HepG2 (cell line): ENCODE results near the gene CHID1. TPM values are rescaled to one million over a fixed set of nuclear protein-coding genes. Genes with fewer than 3 reads are reported as not detected.

Experiments used
- ELF1 ChIP-seq: sonication (generic); formaldehyde crosslinking; IDR thresholded peaks from 2 replicates; pipeline ENCODE4 v1.4.0; 2020; ENCODE audit warnings: missing genetic modification reagents
- ETV5 ChIP-seq: IDR thresholded peaks from 2 replicates; pipeline ENCODE4 v1.6.1; 2018; ENCODE audit warnings: missing biosample characterization, missing genetic modification reagents, inconsistent platforms, borderline replicate concordance
- GABPA ChIP-seq, 2 experiments: IDR thresholded peaks; 2 replicates each; pipeline ENCODE4 v1.6.1; 2011 to 2016; ENCODE audit warnings: low read depth in 2 of 2, low read length in 1 of 2, missing biosample characterization in 1 of 2, missing genetic modification characterization in 1 of 2
- HDAC1 ChIP-seq: sonication (generic); formaldehyde crosslinking; IDR thresholded peaks from 2 replicates; pipeline ENCODE4 v1.5.1; 2020; ENCODE audit warnings: mild to moderate bottlenecking, missing genetic modification reagents
- HMGXB4 ChIP-seq, 2 experiments: sonication (generic) in 1 of 2; formaldehyde crosslinking in 1 of 2; IDR thresholded peaks; 2 replicates each; pipeline versions ENCODE4 v1.4.0 to v1.6.1; 2018 to 2020; ENCODE audit warnings: missing genetic modification reagents in 2 of 2, borderline replicate concordance in 1 of 2, low read depth in 1 of 2, mild to moderate bottlenecking in 1 of 2, missing biosample characterization in 1 of 2
- HNF4A ChIP-seq: sonication (generic); formaldehyde crosslinking; IDR thresholded peaks from 2 replicates; pipeline ENCODE4 v1.4.0; 2020; ENCODE audit warnings: missing genetic modification reagents
- ISL2 ChIP-seq: sonication (generic); formaldehyde crosslinking; IDR thresholded peaks from 2 replicates; pipeline ENCODE4 v1.5.0; 2020; ENCODE audit warnings: missing genetic modification reagents
- KLF16 ChIP-seq, 2 experiments: sonication (generic) in 1 of 2; formaldehyde crosslinking in 1 of 2; IDR thresholded peaks; 2 replicates each; pipeline versions ENCODE4 v1.6.1 to v1.8.0; 2016 to 2023; ENCODE audit warnings: missing genetic modification reagents in 2 of 2, missing compliant biosample characterization in 1 of 2
- KMT2B ChIP-seq: IDR thresholded peaks from 2 replicates; pipeline ENCODE4 v1.6.1; 2016; ENCODE audit warnings: missing genetic modification reagents, missing compliant biosample characterization
- MED8 ChIP-seq: sonication (generic); formaldehyde crosslinking; IDR thresholded peaks from 2 replicates; pipeline ENCODE4 v1.8.1; 2023; ENCODE audit warnings: mild to moderate bottlenecking, missing genetic modification reagents; ENCODE audit not compliant: insufficient replicate concordance
- NFKB2 ChIP-seq: sonication (generic); formaldehyde crosslinking; IDR thresholded peaks from 2 replicates; pipeline ENCODE4 v1.4.0; 2020; ENCODE audit warnings: missing genetic modification reagents, borderline replicate concordance
- PCBP1 ChIP-seq: fragments of 200-400 bp; formaldehyde crosslinking; IDR thresholded peaks from 2 replicates; pipeline ENCODE4 v1.6.1; 2017; ENCODE audit warnings: mild to moderate bottlenecking, low read depth, low read length, borderline replicate concordance
- POLR2AphosphoS5 ChIP-seq: IDR thresholded peaks from 2 replicates; pipeline ENCODE4 v1.6.1; 2012; ENCODE audit warnings: low read depth, low read length
- SMAD9 ChIP-seq: sonication (generic); formaldehyde crosslinking; IDR thresholded peaks from 2 replicates; pipeline ENCODE4 v1.5.1; 2020; ENCODE audit warnings: mild to moderate bottlenecking, missing genetic modification reagents
- ZKSCAN1 ChIP-seq: fragments of 150-350 bp; IDR thresholded peaks from 2 replicates; pipeline ENCODE4 v1.6.1; 2014; ENCODE audit warnings: low read length
- ZNF230 ChIP-seq: sonication (generic); formaldehyde crosslinking; IDR thresholded peaks from 2 replicates; pipeline ENCODE4 v1.4.0; 2020; ENCODE audit warnings: mild to moderate bottlenecking, missing genetic modification reagents
- ZNF292 ChIP-seq: sonication (generic); formaldehyde crosslinking; IDR thresholded peaks from 2 replicates; pipeline ENCODE4 v1.8.1; 2022; ENCODE audit warnings: mild to moderate bottlenecking, low read depth, missing genetic modification reagents, borderline replicate concordance
- ZNF317 ChIP-seq: sonication (generic); formaldehyde crosslinking; IDR thresholded peaks from 2 replicates; pipeline ENCODE4 v1.5.0; 2020; ENCODE audit warnings: mild to moderate bottlenecking, missing genetic modification reagents
- ZNF367 ChIP-seq: sonication (generic); formaldehyde crosslinking; IDR thresholded peaks from 2 replicates; pipeline ENCODE4 v1.4.0; 2020; ENCODE audit warnings: missing genetic modification reagents, borderline replicate concordance
- polyA plus RNA-seq, 8 experiments: library from polyadenylated mRNA; depleted of rRNA in 3 of 8; stranded (reverse) in 7 of 8; unstranded in 1 of 8; fragments of >200 nt; fragmentation: Illumina TruSeq in 4 of 8; extraction: Trizol in 4 of 8; gene quantifications; 2 replicates each; pipeline versions ENCODE4 v1.2.1 to v1.2.3, GENCODE V29; 2011 to 2016; ENCODE audit warnings: low read depth in 4 of 8, missing spikeins in 1 of 8, mixed read lengths in 1 of 8; ENCODE audit not compliant: insufficient read depth in 1 of 8
- total RNA-seq, 5 experiments: library from RNA; depleted of rRNA; stranded (reverse); fragments of >200 nt; fragmentation: Illumina TruSeq; extraction: Trizol; gene quantifications; 2 replicates each; pipeline ENCODE4 v1.2.3, GENCODE V29; 2016; ENCODE audit warnings: low read depth in 1 of 5
- TF ChIP-seq, protein P1 (sequence below): sonication (generic); formaldehyde crosslinking; IDR thresholded peaks from 2 replicates; pipeline ENCODE4 v1.9.0; 2022; ENCODE audit warnings: low read depth, missing genetic modification reagents
- TF ChIP-seq, protein P2 (sequence below): sonication (generic); formaldehyde crosslinking; IDR thresholded peaks from 2 replicates; pipeline ENCODE4 v1.5.1; 2020; ENCODE audit warnings: mild to moderate bottlenecking, missing genetic modification reagents, moderate library complexity

The CHID1 gene
- total and polyA plus RNA-seq, 2 of the 13 experiments (the other 11 are each of a cell fraction or from before 2014, with no cell fraction given): 65.1 to 93.6 TPM

DNA sequence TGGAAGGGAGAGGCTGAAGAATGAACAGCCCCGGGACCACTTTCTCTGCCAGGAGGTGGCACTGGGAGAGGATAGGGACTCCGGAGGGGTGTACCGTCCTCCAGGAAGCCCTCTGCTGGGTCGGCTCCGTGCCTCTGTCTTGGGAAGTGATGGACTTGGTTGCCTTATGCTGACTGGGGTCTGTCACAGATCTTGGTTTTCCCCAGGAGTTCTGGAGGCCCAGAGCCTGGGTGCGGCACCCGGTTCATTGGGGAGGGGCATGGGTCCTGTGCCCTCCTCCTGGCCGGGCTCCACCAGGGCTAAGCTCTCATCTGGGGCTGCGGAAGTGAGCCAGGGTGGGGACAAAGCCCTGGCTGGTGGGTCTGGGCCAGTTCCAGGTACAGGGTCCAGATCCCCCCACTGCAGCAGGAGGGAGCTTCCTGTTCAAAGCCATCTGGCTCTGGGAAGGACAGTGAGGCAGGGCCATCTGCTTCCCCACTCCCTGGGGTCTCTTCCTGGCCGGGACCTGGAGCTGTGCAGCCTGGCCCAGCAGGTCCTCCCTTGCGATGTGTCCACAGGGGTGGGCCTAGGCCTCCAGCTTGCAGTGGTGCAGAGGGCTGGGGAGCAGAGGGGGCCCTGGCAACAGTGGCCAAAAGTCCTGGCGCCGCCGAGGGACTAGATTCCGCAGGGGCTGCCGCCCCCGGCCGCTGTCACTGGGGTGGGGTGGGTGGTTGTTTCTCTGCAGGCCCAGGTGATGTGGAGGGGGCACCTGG is 14.0 kb upstream of the CHID1 start (continued):
- TF ChIP-seq ZNF317 (CRISPR knock-in tag) (0 out of 2 replicates have a peak, but pooled peaks have one; percentile 24), PCBP1 (0 out of 2 replicates have a peak, but pooled peaks have one; percentile 20), ZNF230 (CRISPR knock-in tag) (0 out of 2 replicates have a peak, but pooled peaks have one; percentile 28), SMAD9 (no peak), MED8 (CRISPR knock-in tag) (peak; percentile 53), ELF1 (CRISPR knock-in tag) (peak; percentile 50), ZNF367 (CRISPR knock-in tag) (no peak), KLF16 (CRISPR knock-in tag; IDR thresholded peaks at IDR 0.05) (0 out of 4 replicates have a peak, but pooled peaks of 1 of the 2 experiments have one; percentile 61), ZNF292 (CRISPR knock-in tag) (0 out of 2 replicates have a peak, but pooled peaks have one; percentile 28), HMGXB4 (CRISPR knock-in tag; IDR thresholded peaks at IDR 0.05; ENCODE audit: borderline replicate concordance in 1 of 2, low read depth in 1 of 2) (peak in 1 of 2 experiments; percentile 13; a peak in 2 of 4 replicates), ISL2 (CRISPR knock-in tag) (no peak), POLR2AphosphoS5 (peak; percentile 58), ZKSCAN1 (no peak), NFKB2 (CRISPR knock-in tag) (0 out of 2 replicates have a peak, but pooled peaks have one; percentile 17), GABPA (IDR thresholded peaks at IDR 0.05; ENCODE audit: low read depth, low read length) (no peak), GABPA (CRISPR knock-in tag; IDR thresholded peaks at IDR 0.05; ENCODE audit: low read depth) (peak; percentile 70), ETV5 (peak; percentile 64; the same call in 1 of the 2 replicates), HDAC1 (CRISPR knock-in tag) (peak; percentile 33), KMT2B (CRISPR knock-in tag) (0 out of 2 replicates have a peak, but pooled peaks have one; percentile 29), HNF4A (CRISPR knock-in tag) (peak; percentile 47; the same call in 1 of the 2 replicates)
- TF ChIP-seq, protein P1, sequence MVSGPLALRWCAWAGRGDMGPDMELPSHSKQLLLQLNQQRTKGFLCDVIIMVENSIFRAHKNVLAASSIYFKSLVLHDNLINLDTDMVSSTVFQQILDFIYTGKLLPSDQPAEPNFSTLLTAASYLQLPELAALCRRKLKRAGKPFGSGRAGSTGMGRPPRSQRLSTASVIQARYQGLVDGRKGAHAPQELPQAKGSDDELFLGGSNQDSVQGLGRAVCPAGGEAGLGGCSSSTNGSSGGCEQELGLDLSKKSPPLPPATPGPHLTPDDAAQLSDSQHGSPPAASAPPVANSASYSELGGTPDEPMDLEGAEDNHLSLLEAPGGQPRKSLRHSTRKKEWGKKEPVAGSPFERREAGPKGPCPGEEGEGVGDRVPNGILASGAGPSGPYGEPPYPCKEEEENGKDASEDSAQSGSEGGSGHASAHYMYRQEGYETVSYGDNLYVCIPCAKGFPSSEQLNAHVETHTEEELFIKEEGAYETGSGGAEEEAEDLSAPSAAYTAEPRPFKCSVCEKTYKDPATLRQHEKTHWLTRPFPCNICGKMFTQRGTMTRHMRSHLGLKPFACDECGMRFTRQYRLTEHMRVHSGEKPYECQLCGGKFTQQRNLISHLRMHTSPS: peak; percentile 57; the same call in 1 of the 2 replicates
- TF ChIP-seq, protein P2, sequence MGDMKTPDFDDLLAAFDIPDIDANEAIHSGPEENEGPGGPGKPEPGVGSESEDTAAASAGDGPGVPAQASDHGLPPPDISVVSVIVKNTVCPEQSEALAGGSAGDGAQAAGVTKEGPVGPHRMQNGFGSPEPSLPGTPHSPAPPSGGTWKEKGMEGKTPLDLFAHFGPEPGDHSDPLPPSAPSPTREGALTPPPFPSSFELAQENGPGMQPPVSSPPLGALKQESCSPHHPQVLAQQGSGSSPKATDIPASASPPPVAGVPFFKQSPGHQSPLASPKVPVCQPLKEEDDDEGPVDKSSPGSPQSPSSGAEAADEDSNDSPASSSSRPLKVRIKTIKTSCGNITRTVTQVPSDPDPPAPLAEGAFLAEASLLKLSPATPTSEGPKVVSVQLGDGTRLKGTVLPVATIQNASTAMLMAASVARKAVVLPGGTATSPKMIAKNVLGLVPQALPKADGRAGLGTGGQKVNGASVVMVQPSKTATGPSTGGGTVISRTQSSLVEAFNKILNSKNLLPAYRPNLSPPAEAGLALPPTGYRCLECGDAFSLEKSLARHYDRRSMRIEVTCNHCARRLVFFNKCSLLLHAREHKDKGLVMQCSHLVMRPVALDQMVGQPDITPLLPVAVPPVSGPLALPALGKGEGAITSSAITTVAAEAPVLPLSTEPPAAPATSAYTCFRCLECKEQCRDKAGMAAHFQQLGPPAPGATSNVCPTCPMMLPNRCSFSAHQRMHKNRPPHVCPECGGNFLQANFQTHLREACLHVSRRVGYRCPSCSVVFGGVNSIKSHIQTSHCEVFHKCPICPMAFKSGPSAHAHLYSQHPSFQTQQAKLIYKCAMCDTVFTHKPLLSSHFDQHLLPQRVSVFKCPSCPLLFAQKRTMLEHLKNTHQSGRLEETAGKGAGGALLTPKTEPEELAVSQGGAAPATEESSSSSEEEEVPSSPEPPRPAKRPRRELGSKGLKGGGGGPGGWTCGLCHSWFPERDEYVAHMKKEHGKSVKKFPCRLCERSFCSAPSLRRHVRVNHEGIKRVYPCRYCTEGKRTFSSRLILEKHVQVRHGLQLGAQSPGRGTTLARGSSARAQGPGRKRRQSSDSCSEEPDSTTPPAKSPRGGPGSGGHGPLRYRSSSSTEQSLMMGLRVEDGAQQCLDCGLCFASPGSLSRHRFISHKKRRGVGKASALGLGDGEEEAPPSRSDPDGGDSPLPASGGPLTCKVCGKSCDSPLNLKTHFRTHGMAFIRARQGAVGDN (CRISPR knock-in tag): peak; percentile 63
